ENCODE results near the gene C2CD2. TPM values are rescaled to one million over a fixed set of nuclear protein-coding genes. Genes with fewer than 3 reads are reported as not detected.

The C2CD2 gene
- total and polyA plus RNA-seq, 2 of the 4 experiments (the other 2 are of a cell fraction) = 15.6 to 25.3 TPM

DNA sequence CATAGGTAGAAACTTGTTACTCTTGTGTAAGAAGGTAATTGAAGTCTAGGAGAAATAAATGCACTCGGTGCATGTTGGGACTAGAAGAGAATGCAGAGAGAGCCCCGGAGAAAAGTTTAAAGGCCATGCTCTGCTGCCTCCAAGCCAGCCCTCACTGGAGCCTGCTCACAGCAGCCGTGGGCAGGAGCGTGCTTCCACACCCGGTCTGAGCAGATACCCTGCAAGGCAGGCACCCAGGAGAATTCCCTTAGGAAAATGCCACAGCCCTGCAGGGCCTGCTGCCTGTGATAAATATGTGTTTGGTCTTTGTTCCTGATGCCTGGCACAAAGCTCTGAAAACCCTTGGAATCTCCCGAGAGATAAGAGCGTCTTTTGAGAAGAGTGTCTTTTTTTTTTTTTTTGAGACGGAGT is 22.8 kb downstream of the C2CD2 start:
- no peak overlapping the region for H3K27ac ChIP-seq (ENCODE audit: insufficient read depth, low read length)
- H3K27me3 ChIP-seq (ENCODE audit: control insufficient read depth, insufficient read depth, low read length) = no peaks in the 10 kb centered on the region
- no peak overlapping the region for H3K14ac ChIP-seq (replicated peaks; ENCODE audit: low read depth, low read length)
- H4K91ac ChIP-seq (ENCODE audit: insufficient read depth, low read depth, low read length) = no peak overlapping the region
- no peaks in the 10 kb centered on the region; the same call in 1 of the 2 replicates for H3K36me3 ChIP-seq (ENCODE audit: control insufficient read depth, insufficient read depth, low read length)
- DNase-seq = no peak
- peak overlapping the region; percentile 10 for H3K4ac ChIP-seq (ENCODE audit: low read depth, low read length)
- ATAC-seq (ENCODE audit: low read depth) = no peak
- H2BK5ac ChIP-seq (ENCODE audit: low read depth, low read length, poor library complexity, severe bottlenecking) = no peak overlapping the region
- H3K56ac ChIP-seq (ENCODE audit: extremely low read depth, insufficient read depth, low read length) = no peak overlapping the region
- no peak overlapping the region for H2BK20ac ChIP-seq (ENCODE audit: low read depth, low read length)
- H4K8ac ChIP-seq (ENCODE audit: low read depth in 2 of 2, low read length in 2 of 2) = no peak overlapping the region
- H2BK120ac ChIP-seq (ENCODE audit: low read depth, low read length) = peak overlapping the region; percentile 3; the same call in 1 of the 2 replicates
- H2AK9ac ChIP-seq (replicated peaks; ENCODE audit: low read depth, low read length, poor library complexity) = no peak overlapping the region
- H3K9me3 ChIP-seq (ENCODE audit: control insufficient read depth, insufficient read depth, low read length) = no peaks in the 10 kb centered on the region
- intact Hi-C loops (cut with micrococcal nuclease) = no loop called here
- POLR2A ChIA-PET (ENCODE audit: unreplicated experiment) = no interaction called here
- H3K18ac ChIP-seq (ENCODE audit: low read depth, low read length) = no peak overlapping the region
- peaks cover 28% of the 10 kb centered on the region for H3K9me1 ChIP-seq (ENCODE audit: insufficient read depth, low read length)
- no peak overlapping the region for H3K4me3 ChIP-seq (ENCODE audit: insufficient read depth, low read depth, low read length)
- no CpG with 5 or more reads among the region's 8 CpGs for WGBS, 2 experiments (ENCODE audit: extremely low coverage in 2 of 2, insufficient read length in 1 of 2)
- H3K4me2 ChIP-seq (ENCODE audit: low read depth, low read length) = no peak overlapping the region
- no peak overlapping the region for H3K23ac ChIP-seq (ENCODE audit: low read depth, low read length)
- in situ Hi-C loops (cut with MboI; ENCODE audit: low sequenced_read_pairs) = loop anchor here (10.0 kb wide), 1 partner anchor 164 kb away; no protein-coding TSS in a partner anchor
- H4K20me1 ChIP-seq (ENCODE audit: insufficient read depth, low read length) = no peaks in the 10 kb centered on the region
- H3K79me1 ChIP-seq (ENCODE audit: low read depth in 1 of 2, low read length in 2 of 2) = peaks cover 28 to 60% of the 10 kb centered on the region in 2 experiments
- H4K5ac ChIP-seq (ENCODE audit: low read depth, low read length) = no peak overlapping the region
- no peak overlapping the region for H3K9ac ChIP-seq (ENCODE audit: low read depth, low read length)
- H2BK15ac ChIP-seq (ENCODE audit: low read depth, low read length) = no peak overlapping the region
- BruUV-seq (replicated peaks) = no TSS peak
- dilution Hi-C loops (cut with HindIII; ENCODE audit: low sequenced_read_pairs, unreplicated experiment) = no loop called here
- H3K4me1 ChIP-seq (ENCODE audit: control insufficient read depth, insufficient read depth, low read length) = peaks cover 22% of the 10 kb centered on the region
- TF ChIP-seq RAD21 (IDR thresholded peaks at IDR 0.05; ENCODE audit: low read length) = no peak
- TF ChIP-seq MAFK (IDR thresholded peaks at IDR 0.05; ENCODE audit: low read depth, low read length) = no peak
- TF ChIP-seq, protein P1, sequence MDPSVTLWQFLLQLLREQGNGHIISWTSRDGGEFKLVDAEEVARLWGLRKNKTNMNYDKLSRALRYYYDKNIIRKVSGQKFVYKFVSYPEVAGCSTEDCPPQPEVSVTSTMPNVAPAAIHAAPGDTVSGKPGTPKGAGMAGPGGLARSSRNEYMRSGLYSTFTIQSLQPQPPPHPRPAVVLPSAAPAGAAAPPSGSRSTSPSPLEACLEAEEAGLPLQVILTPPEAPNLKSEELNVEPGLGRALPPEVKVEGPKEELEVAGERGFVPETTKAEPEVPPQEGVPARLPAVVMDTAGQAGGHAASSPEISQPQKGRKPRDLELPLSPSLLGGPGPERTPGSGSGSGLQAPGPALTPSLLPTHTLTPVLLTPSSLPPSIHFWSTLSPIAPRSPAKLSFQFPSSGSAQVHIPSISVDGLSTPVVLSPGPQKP (IDR thresholded peaks at IDR 0.05; ENCODE audit: borderline replicate concordance, low read depth, low read length) = no peak
- no peak for TF ChIP-seq RCOR1 (IDR thresholded peaks at IDR 0.05; ENCODE audit: insufficient replicate concordance, low read length)
- no peak for TF ChIP-seq MXI1 (IDR thresholded peaks at IDR 0.05; ENCODE audit: borderline replicate concordance, low read depth, low read length)
- no peak for TF ChIP-seq SMC3 (IDR thresholded peaks at IDR 0.05; ENCODE audit: low read depth, low read length)
- peak overlapping the region; percentile 18 for H2AFZ ChIP-seq (replicated peaks; ENCODE audit: low read length, poor library complexity)
- H2AK5ac ChIP-seq (ENCODE audit: low read depth, low read length) = 0 out of 2 replicates have a peak overlapping the region, but pooled peaks have one; percentile 13
- CTCF ChIA-PET = no interaction called here
